GM21723 (cell line): ENCODE results near the gene TANK.

Experiments
- ATAC-seq: cut with Tn5 transposase; IDR thresholded peaks from one replicate; pipeline ENCODE4 v1.9.1; 2021; ENCODE audit warnings: mild to moderate bottlenecking, moderate library complexity; ENCODE audit not compliant: unreplicated experiment

Gene TANK

GRCh38 chr2:161223139-161223732 lies 63.0 kb downstream of the TANK start:
- ATAC-seq = peak; percentile 74

GRCh38 chr2:161228511-161229240 lies 68.4 kb downstream of the TANK start:
- ATAC-seq = no peak

- ATAC-seq = no peak
These were observed 70.7 kb downstream of the TANK start for GRCh38 chr2:161230959-161231358.

GRCh38 chr2:161232571-161232970 lies 72.3 kb downstream of the TANK start:
- ATAC-seq = no peak

- ATAC-seq = peak; percentile 39
These were observed 73.7 kb downstream of the TANK start for GRCh38 chr2:161233858-161234431.

GRCh38 chr2:161234627-161235026 lies 74.4 kb downstream of the TANK start:
- ATAC-seq = no peak

- ATAC-seq = peak; percentile 44
These were observed 77.4 kb downstream of the TANK start for GRCh38 chr2:161237392-161238264.

GRCh38 chr2:161238265-161238559 lies 78.0 kb downstream of the TANK start:
- no peak for ATAC-seq

GRCh38 chr2:161238560-161239325 lies 78.5 kb downstream of the TANK start:
- ATAC-seq = peak; percentile 45

- ATAC-seq = no peak
These were observed 79.3 kb downstream of the TANK start for GRCh38 chr2:161239326-161240109.

GRCh38 chr2:161241894-161242293 lies 81.7 kb downstream of the TANK start:
- ATAC-seq = no peak

- peak; percentile 27 for ATAC-seq
These were observed 83.1 kb downstream of the TANK start for GRCh38 chr2:161243312-161243711.

- no peak for ATAC-seq
These were observed 83.7 kb downstream of the TANK start for GRCh38 chr2:161243905-161244304.

GRCh38 chr2:161244387-161245260 lies 84.4 kb downstream of the TANK start:
- ATAC-seq = peak; percentile 89

GRCh38 chr2:161245261-161245553 lies 85.0 kb downstream of the TANK start:
- ATAC-seq = no peak

- no peak for ATAC-seq
These were observed 85.4 kb downstream of the TANK start for GRCh38 chr2:161245671-161246070.

- ATAC-seq = no peak
These were observed 86.1 kb downstream of the TANK start for GRCh38 chr2:161246281-161246680.

- no peak for ATAC-seq
These were observed 90.7 kb downstream of the TANK start for GRCh38 chr2:161250864-161251436.
